CD14-positive monocyte (primary cell): ENCODE results near the gene PDE4D. TPM values are rescaled to one million over a fixed set of nuclear protein-coding genes. Genes with fewer than 3 reads are reported as not detected.

Experiments used
- DNase-seq, 3 donors: peaks; one replicate each; pipeline ENCODE4 v3.0.0-alpha.2; 2011 to 2022
- H2AFZ ChIP-seq: 2 replicates; pipeline ENCODE4 v1.6.0; 2012; ENCODE audit warnings: mild to moderate bottlenecking, low read depth, low read length, inconsistent platforms; ENCODE audit not compliant: insufficient read depth, poor library complexity, severe bottlenecking
- H3K27ac ChIP-seq, 2 donors: 1 replicate in 1 of 2; 2 replicates in 1 of 2; pipeline ENCODE4 v1.5.1; 2012 to 2013; ENCODE audit warnings: low read length in 2 of 2, control low read depth in 1 of 2, inconsistent platforms in 1 of 2, low read depth in 1 of 2, mild to moderate bottlenecking in 1 of 2
- H3K27me3 ChIP-seq, 2 donors: one replicate each; pipeline versions ENCODE4 v1.6.0 to v1.6.1; 2011 to 2013; ENCODE audit warnings: low read length in 2 of 2; ENCODE audit not compliant: control insufficient read depth in 2 of 2, insufficient read depth in 2 of 2
- H3K36me3 ChIP-seq, 2 donors: replicated peaks in 1 of 2; 1 replicate in 1 of 2; 2 replicates in 1 of 2; pipeline versions ENCODE4 v1.5.1 to v1.6.1; 2012 to 2013; ENCODE audit warnings: low read length in 2 of 2, control low read depth in 1 of 2, inconsistent platforms in 1 of 2, mild to moderate bottlenecking in 1 of 2; ENCODE audit not compliant: insufficient read depth in 2 of 2, control insufficient read depth in 1 of 2
- H3K4me1 ChIP-seq, 2 donors: 1 replicate in 1 of 2; 2 replicates in 1 of 2; pipeline versions ENCODE4 v1.5.1 to v1.6.1; 2012 to 2013; ENCODE audit warnings: low read length in 2 of 2, control low read depth in 1 of 2, inconsistent platforms in 1 of 2, mild to moderate bottlenecking in 1 of 2, moderate library complexity in 1 of 2; ENCODE audit not compliant: insufficient read depth in 2 of 2, control insufficient read depth in 1 of 2
- H3K4me2 ChIP-seq: replicated peaks from 2 replicates; pipeline ENCODE3; 2012; ENCODE audit warnings: low read length, moderate library complexity, mild to moderate bottlenecking; ENCODE audit not compliant: poor library complexity, severe bottlenecking; ENCODE audit errors: extremely low read depth
- H3K4me3 ChIP-seq, 3 experiments: fragments of 200-600 bp in 1 of 3; sonication (generic) in 1 of 3; replicated peaks in 1 of 3; 1 replicate in 2 of 3; 2 replicates in 1 of 3; pipeline ENCODE4 v1.5.1; 2011 to 2013; ENCODE audit warnings: low read length in 3 of 3, mild to moderate bottlenecking in 3 of 3, control low read depth in 2 of 3, low read depth in 2 of 3, inconsistent platforms in 1 of 3, moderate library complexity in 1 of 3
- H3K79me2 ChIP-seq: 2 replicates; pipeline ENCODE4 v1.6.0; 2012; ENCODE audit warnings: mild to moderate bottlenecking, control low read depth, inconsistent platforms, low read length, moderate library complexity; ENCODE audit not compliant: insufficient read depth
- H3K9ac ChIP-seq: 2 replicates; pipeline ENCODE4 v1.6.0; 2017; ENCODE audit warnings: low read length, mild to moderate bottlenecking; ENCODE audit not compliant: insufficient read depth, poor library complexity, severe bottlenecking
- H3K9me3 ChIP-seq, 2 donors: replicated peaks in 1 of 2; 1 replicate in 1 of 2; 2 replicates in 1 of 2; pipeline versions ENCODE4 v1.5.1 to v1.6.1; 2012 to 2013; ENCODE audit warnings: low read length in 2 of 2, control low read depth in 1 of 2; ENCODE audit not compliant: control insufficient read depth in 1 of 2, insufficient read depth in 1 of 2
- H4K20me1 ChIP-seq: 2 replicates; pipeline ENCODE4 v1.6.0; 2012; ENCODE audit warnings: mild to moderate bottlenecking, low read length, control low read depth, moderate library complexity; ENCODE audit not compliant: insufficient read depth
- H3K27ac Mint-ChIP-seq, 7 donors: one replicate each; pipeline ENCODE4 v1.8.0; 2020; ENCODE audit warnings: mild to moderate bottlenecking in 7 of 7, mixed read lengths in 7 of 7, moderate library complexity in 6 of 7, inconsistent platforms in 2 of 7
- H3K27me3 Mint-ChIP-seq, 3 donors: one replicate each; pipeline ENCODE4 v1.8.0; 2021 to 2022; ENCODE audit warnings: low read depth in 3 of 3, mild to moderate bottlenecking in 3 of 3, mixed read lengths in 3 of 3, moderate library complexity in 3 of 3, inconsistent platforms in 1 of 3
- H3K36me3 Mint-ChIP-seq, 2 donors: one replicate each; pipeline ENCODE4 v1.8.0; 2020; ENCODE audit warnings: mixed read lengths in 2 of 2, inconsistent platforms in 1 of 2, mild to moderate bottlenecking in 1 of 2
- H3K4me1 Mint-ChIP-seq: one replicate; pipeline ENCODE4 v1.8.0; 2020; ENCODE audit warnings: mild to moderate bottlenecking, mixed read lengths
- H3K4me3 Mint-ChIP-seq, 2 donors: one replicate each; pipeline ENCODE4 v1.8.0; 2020; ENCODE audit warnings: mild to moderate bottlenecking in 2 of 2, mixed read lengths in 2 of 2, moderate library complexity in 1 of 2
- H3K9me3 Mint-ChIP-seq, 7 donors: one replicate each; pipeline ENCODE4 v1.8.0; 2020 to 2022; ENCODE audit warnings: mixed read lengths in 7 of 7, mild to moderate bottlenecking in 6 of 7, moderate library complexity in 6 of 7, inconsistent platforms in 2 of 7
- CTCF ChIP-seq: fragments of 200-600 bp; IDR thresholded peaks from one replicate; pipeline ENCODE4 v1.8.0; 2022; ENCODE audit warnings: antibody characterized with exemption, mild to moderate bottlenecking
- WGBS: methylation state at CpG from one replicate; pipeline ENCODE4 v1.1.5; 2013; ENCODE audit warnings: missing lambda C conversion rate; ENCODE audit not compliant: insufficient coverage; 5-methylcytosine and 5-hydroxymethylcytosine counted together
- intact Hi-C, 2 donors: fragments of 100-400 bp; cut with micrococcal nuclease; formaldehyde crosslinking; loops; one replicate each; pipeline versions ENCODE4 v1.15.0 to v1.15.1; 2023
- polyA plus RNA-seq, 3 donors: library from polyadenylated mRNA; depleted of rRNA in 1 of 3; unstranded in 2 of 3; stranded (reverse) in 1 of 3; fragments of 300-500 nt in 2 of 3; fragments of >200 nt in 1 of 3; fragmentation: Illumina TruSeq in 2 of 3; gene quantifications; 1 replicate in 2 of 3; 2 replicates in 1 of 3; pipeline ENCODE4 v1.2.3, GENCODE V29; 2012 to 2021

Gene PDE4D
- polyA plus RNA-seq, 3 donors = 1.9 to 3.4 (median 2.8) TPM

- Mint-ChIP-seq H3K9me3 (no peaks in the 10 kb centered on the region), H3K36me3 (peaks cover 6 to 7% of the 10 kb centered on the region in 2 donors), H3K4me3 (no peak overlapping the region), H3K4me1 (no peaks in the 10 kb centered on the region), H3K27ac (no peak overlapping the region), H3K27me3 (no peaks in the 10 kb centered on the region)
- H3K4me2 ChIP-seq = no peak overlapping the region
- no peaks in the 10 kb centered on the region for H3K4me1 ChIP-seq
- no peak for TF ChIP-seq CTCF
- H2AFZ ChIP-seq = no peak overlapping the region
- no peaks in the 10 kb centered on the region for H4K20me1 ChIP-seq
- no peak for DNase-seq
- no peak overlapping the region for H3K4me3 ChIP-seq
- H3K9me3 ChIP-seq = no peaks in the 10 kb centered on the region
- no peak overlapping the region for H3K9ac ChIP-seq
- H3K27ac ChIP-seq = no peak overlapping the region
- H3K79me2 ChIP-seq = no peaks in the 10 kb centered on the region
- no peaks in the 10 kb centered on the region for H3K36me3 ChIP-seq
- intact Hi-C loops = no loop called here
- H3K27me3 ChIP-seq = no peaks in the 10 kb centered on the region
Observed at GRCh38 chr5:59208474-59208873, 685.1 kb downstream of the PDE4D start.

GRCh38 chr5:59207401-59207800 lies 686.1 kb downstream of the PDE4D start:
- Histone ChIP-seq H3K4me1 (no peaks in the 10 kb centered on the region), H2AFZ (no peak overlapping the region), H3K4me3 (no peak overlapping the region), H4K20me1 (no peaks in the 10 kb centered on the region), H3K79me2 (no peaks in the 10 kb centered on the region), H3K36me3 (no peaks in the 10 kb centered on the region), H3K9ac (no peak overlapping the region), H3K27me3 (no peaks in the 10 kb centered on the region), H3K27ac (no peak overlapping the region), H3K4me2 (no peak overlapping the region), H3K9me3 (no peaks in the 10 kb centered on the region)
- Mint-ChIP-seq H3K27me3 (no peaks in the 10 kb centered on the region), H3K36me3 (peaks cover 2 to 7% of the 10 kb centered on the region in 2 donors), H3K4me3 (no peak overlapping the region), H3K9me3 (no peaks in the 10 kb centered on the region), H3K4me1 (no peaks in the 10 kb centered on the region), H3K27ac (no peak overlapping the region)
- no peak for DNase-seq
- WGBS = 100% methylated on average over 1 of the region's 1 CpG
- TF ChIP-seq CTCF = no peak
- intact Hi-C loops = no loop called here
